Tibial nerve (tissue), 4 donors: Measurements from ENCODE around the gene SPOCK1. TPM values are rescaled to one million over a fixed set of nuclear protein-coding genes. Genes with fewer than 3 reads are reported as not detected.
A peak's percentile ranks its signal among the peaks of the same experiment; 100 is the strongest.

ENCODE experiments used
- DNase-seq, 2 donors: peaks; one replicate each; pipeline ENCODE4 v3.0.0-alpha.2; 2019; ENCODE audit warnings: low spot score in 2 of 2
- H3K27ac ChIP-seq, 4 donors: fragments of 200-600 bp; sonication (generic) in 3 of 4; one replicate each; pipeline ENCODE4 v1.5.1; 2017 to 2019; ENCODE audit warnings: mild to moderate bottlenecking in 1 of 4
- H3K27me3 ChIP-seq, 2 donors: fragments of 200-600 bp; sonication (generic) in 1 of 2; one replicate each; pipeline versions ENCODE4 v1.5.1 to v1.6.0; 2017 to 2019
- H3K36me3 ChIP-seq, 3 donors: fragments of 200-600 bp; sonication (generic); one replicate each; pipeline ENCODE4 v1.5.1; 2018 to 2019
- H3K4me1 ChIP-seq, 4 donors: fragments of 200-600 bp; sonication (generic) in 3 of 4; one replicate each; pipeline ENCODE4 v1.5.1; 2017 to 2019
- H3K4me3 ChIP-seq, 4 donors: fragments of 200-600 bp; sonication (generic) in 3 of 4; one replicate each; pipeline ENCODE4 v1.5.1; 2017 to 2019; ENCODE audit warnings: mild to moderate bottlenecking in 1 of 4, moderate library complexity in 1 of 4
- H3K9me3 ChIP-seq, 4 donors: fragments of 200-600 bp; sonication (generic) in 3 of 4; one replicate each; pipeline ENCODE4 v1.5.1; 2017 to 2019
- EP300 ChIP-seq, 2 donors: sonication (generic); formaldehyde crosslinking; IDR thresholded peaks; one replicate each; pipeline ENCODE4 v1.6.1; 2017; ENCODE audit warnings: antibody characterized with exemption in 2 of 2, mild to moderate bottlenecking in 1 of 2
- POLR2A ChIP-seq, 2 donors: fragments of 450-650 bp; IDR thresholded peaks; one replicate each; pipeline ENCODE4 v1.6.1; 2017; ENCODE audit warnings: antibody characterized with exemption in 2 of 2, mild to moderate bottlenecking in 2 of 2, moderate library complexity in 2 of 2
- WGBS, 2 donors: methylation state at CpG; one replicate each; pipeline ENCODE4 v1.1.5; 2018; 5-methylcytosine and 5-hydroxymethylcytosine counted together
- total RNA-seq, 4 donors: library from RNA; depleted of rRNA; stranded (reverse); fragments of >200 nt; gene quantifications; one replicate each; pipeline ENCODE4 v1.1.0, GENCODE V29; 2016
- TF ChIP-seq, protein P1 (sequence below), 5 experiments: fragments of 200-600 bp in 3 of 5; fragments of 450-650 bp in 2 of 5; sonication (generic) in 3 of 5; IDR thresholded peaks; one replicate each; pipeline ENCODE4 v1.5.1; 2016 to 2019; ENCODE audit warnings: antibody characterized with exemption in 5 of 5, mild to moderate bottlenecking in 3 of 5, moderate library complexity in 2 of 5

The SPOCK1 gene
- total RNA-seq, 4 donors from 2014 or later = 39.8 to 119 (median 73.1) TPM

DNA sequence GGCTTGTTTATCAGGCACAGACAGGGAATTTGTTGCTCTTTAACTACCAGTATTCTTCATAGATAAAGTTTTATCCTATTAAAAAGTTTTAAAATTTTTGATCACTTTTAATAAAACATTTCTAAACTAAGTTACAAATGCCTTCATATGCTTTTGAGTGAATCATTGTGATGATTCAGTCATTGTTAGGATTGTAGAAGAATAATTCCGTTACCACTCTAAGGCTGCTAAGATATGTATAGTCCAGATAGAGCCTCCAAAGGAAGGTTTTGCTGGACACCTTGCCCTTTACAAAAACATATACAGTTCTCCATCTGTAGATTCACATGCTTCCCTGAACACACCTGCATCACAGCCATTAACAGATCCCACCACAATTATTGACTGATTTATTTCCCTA is 233.7 kb downstream of the SPOCK1 start:
- H3K27me3 ChIP-seq = no peaks in the 10 kb centered on the region
- H3K9me3 ChIP-seq = no peaks in the 10 kb centered on the region
- no peaks in the 10 kb centered on the region for H3K36me3 ChIP-seq
- TF ChIP-seq, protein P1, sequence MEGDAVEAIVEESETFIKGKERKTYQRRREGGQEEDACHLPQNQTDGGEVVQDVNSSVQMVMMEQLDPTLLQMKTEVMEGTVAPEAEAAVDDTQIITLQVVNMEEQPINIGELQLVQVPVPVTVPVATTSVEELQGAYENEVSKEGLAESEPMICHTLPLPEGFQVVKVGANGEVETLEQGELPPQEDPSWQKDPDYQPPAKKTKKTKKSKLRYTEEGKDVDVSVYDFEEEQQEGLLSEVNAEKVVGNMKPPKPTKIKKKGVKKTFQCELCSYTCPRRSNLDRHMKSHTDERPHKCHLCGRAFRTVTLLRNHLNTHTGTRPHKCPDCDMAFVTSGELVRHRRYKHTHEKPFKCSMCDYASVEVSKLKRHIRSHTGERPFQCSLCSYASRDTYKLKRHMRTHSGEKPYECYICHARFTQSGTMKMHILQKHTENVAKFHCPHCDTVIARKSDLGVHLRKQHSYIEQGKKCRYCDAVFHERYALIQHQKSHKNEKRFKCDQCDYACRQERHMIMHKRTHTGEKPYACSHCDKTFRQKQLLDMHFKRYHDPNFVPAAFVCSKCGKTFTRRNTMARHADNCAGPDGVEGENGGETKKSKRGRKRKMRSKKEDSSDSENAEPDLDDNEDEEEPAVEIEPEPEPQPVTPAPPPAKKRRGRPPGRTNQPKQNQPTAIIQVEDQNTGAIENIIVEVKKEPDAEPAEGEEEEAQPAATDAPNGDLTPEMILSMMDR (IDR thresholded peaks at IDR 0.05) = no peak
- TF ChIP-seq EP300 (IDR thresholded peaks at IDR 0.05) (no peak), POLR2A (IDR thresholded peaks at IDR 0.05) (no peak)
- DNase-seq = no peak
- H3K4me3 ChIP-seq = no peak overlapping the region
- H3K27ac ChIP-seq = no peak overlapping the region
- WGBS, 2 donors = 83 to 87% methylated on average over 1 of the region's 1 CpG
- H3K4me1 ChIP-seq = peaks cover 0 to 12% (median 0%) of the 10 kb centered on the region in 4 donors

DNA sequence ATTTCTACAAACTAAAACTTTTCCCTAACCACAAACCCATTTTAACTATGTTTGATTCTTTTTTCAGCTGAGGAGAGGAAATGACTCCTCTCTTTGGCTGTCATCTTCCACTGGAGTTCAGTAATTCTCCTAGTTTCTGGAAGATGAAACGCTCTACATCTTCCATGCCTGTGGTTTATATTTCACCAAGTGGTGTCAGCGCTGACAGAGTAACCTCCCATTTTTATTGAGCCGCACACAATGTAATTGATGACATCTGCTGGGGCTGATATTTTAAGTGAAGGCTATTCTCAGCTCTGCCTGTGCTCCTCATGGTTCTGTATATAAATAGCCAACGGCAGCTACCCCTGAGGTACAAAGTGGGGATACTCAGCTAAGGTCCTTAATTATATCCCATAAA is 234.6 kb downstream of the SPOCK1 start:
- H3K36me3 ChIP-seq = no peaks in the 10 kb centered on the region

DNA sequence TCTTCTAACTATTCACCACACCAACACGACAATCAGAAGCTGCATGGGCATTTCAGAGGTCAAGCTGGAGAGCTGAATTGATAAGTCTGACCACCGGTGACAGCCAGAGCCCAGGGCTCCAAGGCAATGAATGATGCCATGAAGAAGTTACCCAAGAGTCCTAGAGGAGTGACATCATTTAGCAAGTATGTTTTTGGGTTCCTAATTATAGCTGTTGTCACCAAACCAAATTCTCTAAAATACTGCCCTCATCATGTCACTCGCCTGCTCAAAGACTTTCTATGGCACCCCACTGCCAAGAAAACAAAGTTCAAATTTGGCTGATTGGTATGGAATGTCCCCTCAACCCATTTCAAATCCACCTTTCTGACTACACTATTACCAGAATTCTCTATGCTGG is 235.1 kb downstream of the SPOCK1 start:
- DNase-seq = no peak
- Histone ChIP-seq H3K4me1 (peaks cover 0 to 13% (median 0%) of the 10 kb centered on the region in 4 donors), H3K36me3 (no peaks in the 10 kb centered on the region), H3K27me3 (no peaks in the 10 kb centered on the region), H3K9me3 (no peaks in the 10 kb centered on the region), H3K27ac (peak overlapping the region in 1 of 4 donors; percentile 30), H3K4me3 (no peak overlapping the region)
- WGBS, 2 donors = 71 to 72% methylated on average over 3 of the region's 3 CpGs
- TF ChIP-seq EP300 (IDR thresholded peaks at IDR 0.05) (no peak), POLR2A (IDR thresholded peaks at IDR 0.05) (no peak)
- TF ChIP-seq, protein P1 (IDR thresholded peaks at IDR 0.05) = no peak

More for the DNA sequence above, 234.6 kb downstream of the SPOCK1 start:
- Histone ChIP-seq H3K9me3 (no peaks in the 10 kb centered on the region), H3K27me3 (no peaks in the 10 kb centered on the region), H3K4me1 (peaks cover 0 to 15% (median 0%) of the 10 kb centered on the region in 4 donors), H3K27ac (peak overlapping the region in 1 of 4 donors; percentile 30), H3K4me3 (no peak overlapping the region)
- WGBS, 2 donors = 63 to 77% methylated on average over 4 of the region's 4 CpGs
- TF ChIP-seq EP300 (IDR thresholded peaks at IDR 0.05) = no peak
- TF ChIP-seq, protein P1 (IDR thresholded peaks at IDR 0.05) = no peak
- DNase-seq = no peak

DNA sequence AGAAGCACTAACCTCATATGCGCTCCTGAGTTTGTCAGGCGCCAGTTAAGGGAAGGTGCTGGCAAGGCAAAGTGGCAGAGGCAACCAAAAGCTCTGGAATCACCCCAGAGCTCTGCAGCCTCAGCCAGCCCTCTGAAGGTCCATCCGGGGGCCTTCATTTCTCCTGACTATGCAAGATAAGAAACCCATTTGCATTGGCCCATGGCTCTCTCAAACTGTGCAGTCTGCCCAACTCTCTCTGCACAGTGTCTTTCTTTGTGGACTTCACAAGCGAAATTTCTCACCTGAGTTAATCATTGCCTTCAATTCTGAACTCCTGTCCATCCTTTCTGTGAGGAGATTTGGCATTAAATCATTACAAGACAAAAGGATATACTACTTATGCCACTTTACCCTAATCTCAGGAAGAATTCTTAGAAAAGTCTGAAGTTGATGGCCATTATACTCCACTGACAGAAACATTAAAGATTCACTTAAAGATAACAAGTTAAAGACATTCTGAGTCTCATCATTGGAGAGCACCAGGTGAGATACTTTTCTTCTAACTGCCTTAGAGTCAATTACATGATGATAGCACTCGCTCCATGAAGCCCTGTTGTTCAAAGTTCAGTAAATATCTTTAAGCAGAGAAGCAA is 235.6 kb downstream of the SPOCK1 start:
- TF ChIP-seq EP300 (IDR thresholded peaks at IDR 0.05) (no peak), POLR2A (IDR thresholded peaks at IDR 0.05) (no peak)
- TF ChIP-seq, protein P1 (IDR thresholded peaks at IDR 0.05) = no peak
- Histone ChIP-seq H3K36me3 (no peaks in the 10 kb centered on the region), H3K4me3 (no peak overlapping the region), H3K4me1 (peaks cover 0 to 13% (median 0%) of the 10 kb centered on the region in 4 donors), H3K27me3 (no peaks in the 10 kb centered on the region), H3K9me3 (no peaks in the 10 kb centered on the region), H3K27ac (no peak overlapping the region)
- DNase-seq = no peak
- WGBS, 2 donors = 70 to 90% methylated on average over 5 of the region's 5 CpGs

DNA sequence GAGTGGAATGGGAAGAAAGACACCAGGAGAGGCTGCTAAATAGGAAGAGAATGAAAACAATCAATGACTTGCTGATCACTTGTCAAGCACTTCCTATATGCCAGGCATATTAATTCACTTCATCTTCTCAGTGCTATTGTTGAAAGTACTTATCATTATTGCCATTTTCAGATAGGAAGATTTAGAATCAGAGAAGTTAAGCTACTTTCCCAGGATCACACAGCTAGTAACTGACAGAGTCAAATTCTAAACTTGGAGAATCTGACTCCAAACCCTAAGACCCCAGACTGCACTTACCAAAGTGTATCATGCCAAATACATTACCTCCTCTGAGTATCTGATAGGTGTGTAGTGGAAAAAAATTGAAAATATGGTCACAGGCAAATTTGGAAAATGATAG is 236.3 kb downstream of the SPOCK1 start:
- no peak for DNase-seq
- Histone ChIP-seq H3K27ac (no peak overlapping the region), H3K4me1 (peaks cover 0 to 13% (median 0%) of the 10 kb centered on the region in 4 donors), H3K9me3 (no peaks in the 10 kb centered on the region), H3K27me3 (no peaks in the 10 kb centered on the region), H3K4me3 (no peak overlapping the region), H3K36me3 (no peaks in the 10 kb centered on the region)
- TF ChIP-seq EP300 (IDR thresholded peaks at IDR 0.05) = no peak
- TF ChIP-seq, protein P1 (IDR thresholded peaks at IDR 0.05) = no peak
- TF ChIP-seq POLR2A (IDR thresholded peaks at IDR 0.05) = no peak
